Natural killer cell (primary cell): ENCODE data around the gene CDC27. TPM values are rescaled to one million over a fixed set of nuclear protein-coding genes. Genes with fewer than 3 reads are reported as not detected.

ENCODE experiments used
- ATAC-seq, 3 donors: fragments of 150-1000 bp in 2 of 3; fragments of 200-7000 bp in 1 of 3; cut with Tn5 transposase; 1 replicate in 1 of 3; 2 replicates in 2 of 3; pipeline ENCODE4 v1.10.0; 2021; ENCODE audit warnings: mild to moderate bottlenecking in 2 of 3, moderate library complexity in 2 of 3
- DNase-seq, 2 donors: peaks; one replicate each; pipeline versions ENCODE4 v3.0.0 to v3.0.0-alpha.2; 2013 to 2021; ENCODE audit warnings: mixed read lengths in 1 of 2
- H3K27ac ChIP-seq: one replicate; pipeline ENCODE4 v1.5.1; 2013; ENCODE audit warnings: mild to moderate bottlenecking, low read length
- H3K27me3 ChIP-seq: one replicate; pipeline ENCODE4 v1.6.1; 2013; ENCODE audit warnings: low read length; ENCODE audit not compliant: control insufficient read depth, insufficient read depth
- H3K36me3 ChIP-seq: one replicate; pipeline ENCODE4 v1.6.1; 2013; ENCODE audit warnings: low read length; ENCODE audit not compliant: control insufficient read depth, insufficient read depth
- H3K4me1 ChIP-seq: one replicate; pipeline ENCODE4 v1.6.1; 2013; ENCODE audit warnings: low read length; ENCODE audit not compliant: control insufficient read depth, insufficient read depth
- H3K4me3 ChIP-seq: one replicate; pipeline ENCODE4 v1.5.1; 2013; ENCODE audit warnings: low read length
- H3K9me3 ChIP-seq: one replicate; pipeline ENCODE4 v1.6.1; 2013; ENCODE audit warnings: low read length; ENCODE audit not compliant: control insufficient read depth, insufficient read depth
- H3K27ac Mint-ChIP-seq, 2 donors: one replicate each; pipeline ENCODE4 v1.8.0; 2022; ENCODE audit warnings: mild to moderate bottlenecking in 2 of 2, mixed read lengths in 2 of 2, moderate library complexity in 1 of 2
- H3K27me3 Mint-ChIP-seq, 2 donors: one replicate each; pipeline ENCODE4 v1.8.0; 2022; ENCODE audit warnings: low read depth in 2 of 2, mixed read lengths in 2 of 2
- H3K36me3 Mint-ChIP-seq: one replicate; pipeline ENCODE4 v1.8.0; 2022; ENCODE audit warnings: mixed read lengths
- H3K4me1 Mint-ChIP-seq, 2 donors: one replicate each; pipeline ENCODE4 v1.8.0; 2022; ENCODE audit warnings: mixed read lengths in 2 of 2
- H3K4me3 Mint-ChIP-seq: one replicate; pipeline ENCODE4 v1.8.0; 2022; ENCODE audit warnings: mild to moderate bottlenecking, moderate library complexity, mixed read lengths
- H3K9me3 Mint-ChIP-seq, 2 donors: one replicate each; pipeline ENCODE4 v1.8.0; 2022; ENCODE audit warnings: mixed read lengths in 2 of 2
- CTCF ChIP-seq: fragments of 200-600 bp; IDR thresholded peaks from one replicate; pipeline ENCODE4 v1.8.0; 2022; ENCODE audit warnings: antibody characterized with exemption
- WGBS: methylation state at CpG from one replicate; pipeline ENCODE4 v1.1.7; 2013; ENCODE audit warnings: missing lambda C conversion rate; ENCODE audit not compliant: insufficient coverage; 5-methylcytosine and 5-hydroxymethylcytosine counted together
- intact Hi-C: fragments of 100-400 bp; cut with micrococcal nuclease; formaldehyde crosslinking; loops from one replicate; pipeline ENCODE4 v1.14.2; 2022
- total RNA-seq, 4 donors: library from RNA; stranded (reverse); fragments of 120-200 nt in 1 of 4; gene quantifications; one replicate each; pipeline versions ENCODE4 v1.2.3 to v1.2.4, GENCODE V29; 2013 to 2022

Gene CDC27, protein sequence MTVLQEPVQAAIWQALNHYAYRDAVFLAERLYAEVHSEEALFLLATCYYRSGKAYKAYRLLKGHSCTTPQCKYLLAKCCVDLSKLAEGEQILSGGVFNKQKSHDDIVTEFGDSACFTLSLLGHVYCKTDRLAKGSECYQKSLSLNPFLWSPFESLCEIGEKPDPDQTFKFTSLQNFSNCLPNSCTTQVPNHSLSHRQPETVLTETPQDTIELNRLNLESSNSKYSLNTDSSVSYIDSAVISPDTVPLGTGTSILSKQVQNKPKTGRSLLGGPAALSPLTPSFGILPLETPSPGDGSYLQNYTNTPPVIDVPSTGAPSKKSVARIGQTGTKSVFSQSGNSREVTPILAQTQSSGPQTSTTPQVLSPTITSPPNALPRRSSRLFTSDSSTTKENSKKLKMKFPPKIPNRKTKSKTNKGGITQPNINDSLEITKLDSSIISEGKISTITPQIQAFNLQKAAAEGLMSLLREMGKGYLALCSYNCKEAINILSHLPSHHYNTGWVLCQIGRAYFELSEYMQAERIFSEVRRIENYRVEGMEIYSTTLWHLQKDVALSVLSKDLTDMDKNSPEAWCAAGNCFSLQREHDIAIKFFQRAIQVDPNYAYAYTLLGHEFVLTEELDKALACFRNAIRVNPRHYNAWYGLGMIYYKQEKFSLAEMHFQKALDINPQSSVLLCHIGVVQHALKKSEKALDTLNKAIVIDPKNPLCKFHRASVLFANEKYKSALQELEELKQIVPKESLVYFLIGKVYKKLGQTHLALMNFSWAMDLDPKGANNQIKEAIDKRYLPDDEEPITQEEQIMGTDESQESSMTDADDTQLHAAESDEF
- total RNA-seq = 10 to 100 TPM; 77.3 to 87.3 (median 78.8) TPM
- total RNA-seq (2013) = 80.2 TPM

- H3K27ac ChIP-seq = peak within 1 kb of the TSS; percentile 85
- DNase-seq (peak; percentile 100), ATAC-seq (peak; percentile 91 to 97 (median 91))
- peak within 1 kb of the TSS; percentile 91 for H3K4me3 Mint-ChIP-seq
- no peaks in the 10 kb centered on the region for H3K9me3 Mint-ChIP-seq
- intact Hi-C loops = loop anchor here (1.0 to 2.0 kb wide), 2 partner anchors 16 to 40 kb away; no protein-coding TSS in a partner anchor
- TF ChIP-seq CTCF = no peak
- no peaks in the 10 kb centered on the region for H3K27me3 Mint-ChIP-seq
- peaks cover 53 to 61% of the 10 kb centered on the region in 2 donors for H3K4me1 Mint-ChIP-seq
- no peaks in the 10 kb centered on the region for H3K36me3 Mint-ChIP-seq
- peaks cover 30% of the 10 kb centered on the region for H3K4me1 ChIP-seq
- H3K27me3 ChIP-seq = no peaks in the 10 kb centered on the region
- peak within 1 kb of the TSS; percentile 97 to 98 for H3K27ac Mint-ChIP-seq
- under 1% methylated on average over 64 of the region's 64 CpGs for WGBS
- H3K36me3 ChIP-seq = no peaks in the 10 kb centered on the region
- peak within 1 kb of the TSS; percentile 75 for H3K4me3 ChIP-seq
- no peaks in the 10 kb centered on the region for H3K9me3 ChIP-seq
These were observed at the start of gene CDC27 for GRCh38 chr17:47188876-47189731. CDC27 (minus strand) TSS chr17:47189295; CDS start chr17:47189172, 123 bp downstream.

- Mint-ChIP-seq H3K4me3 (no peak overlapping the region), H3K27me3 (no peaks in the 10 kb centered on the region), H3K36me3 (no peaks in the 10 kb centered on the region), H3K27ac (no peak overlapping the region), H3K9me3 (no peaks in the 10 kb centered on the region), H3K4me1 (peaks cover 15 to 16% of the 10 kb centered on the region in 2 donors)
- Histone ChIP-seq H3K9me3 (peaks cover 5% of the 10 kb centered on the region), H3K27ac (no peak overlapping the region), H3K27me3 (no peaks in the 10 kb centered on the region), H3K4me3 (no peak overlapping the region), H3K4me1 (peaks cover 8% of the 10 kb centered on the region), H3K36me3 (no peaks in the 10 kb centered on the region)
- DNase-seq (no peak), ATAC-seq (no peak)
- no peak for TF ChIP-seq CTCF
- intact Hi-C loops = no loop called here
- 92% methylated on average over 29 of the region's 29 CpGs for WGBS
These were observed 49.4 kb upstream of the CDC27 start for GRCh38 chr17:47238321-47239010.

- WGBS = 91% methylated on average over 7 of the region's 7 CpGs
- Mint-ChIP-seq H3K36me3 (no peaks in the 10 kb centered on the region), H3K27me3 (no peaks in the 10 kb centered on the region), H3K9me3 (no peaks in the 10 kb centered on the region), H3K4me3 (no peak overlapping the region), H3K27ac (no peak overlapping the region), H3K4me1 (peaks cover 15 to 16% of the 10 kb centered on the region in 2 donors)
- intact Hi-C loops = no loop called here
- Histone ChIP-seq H3K4me1 (peaks cover 8% of the 10 kb centered on the region), H3K27me3 (no peaks in the 10 kb centered on the region), H3K9me3 (peaks cover 5% of the 10 kb centered on the region), H3K36me3 (no peaks in the 10 kb centered on the region), H3K4me3 (no peak overlapping the region), H3K27ac (no peak overlapping the region)
- no peak for TF ChIP-seq CTCF
- DNase-seq (no peak), ATAC-seq (no peak)
These were observed 48.7 kb upstream of the CDC27 start for GRCh38 chr17:47237841-47238240.
